ENCODE data around the gene EFHC2.

GRCh38 chrX:44291468-44292092, 51.9 kb downstream of the EFHC2 start:
- TF ChIP-seq CTCF (IDR thresholded peaks at IDR 0.05; ENCODE audit: low read depth, low read length, poor library complexity, severe bottlenecking) = no peak
- no peak for TF ChIP-seq EZH2phosphoT487 (IDR thresholded peaks at IDR 0.05; ENCODE audit: borderline replicate concordance, low read length)
